Panc1 (cell line): Measurements from ENCODE around the gene PRKCD. TPM values are rescaled to one million over a fixed set of nuclear protein-coding genes. Genes with fewer than 3 reads are reported as not detected.

Experiments
- ATAC-seq: fragments of 200-7000 bp; cut with Tn5 transposase; 2 replicates; pipeline ENCODE4 v1.9.1; 2020; ENCODE audit warnings: mild to moderate bottlenecking, moderate library complexity
- BruUV-seq: library from RNA; stranded (reverse); fragments of 400-500 nt; replicated peaks from 2 replicates; lab custom pipeline; 2021; lab: Mats Ljungman, UMichigan
- CTCF ChIA-PET: fragments of 300-600 bp; sonication (Branson Sonifier 250); formaldehyde crosslinking; loops from one replicate; lab custom pipeline; 2022; ENCODE audit warnings: antibody characterized with exemption; lab: Charles Lee
- POLR2A ChIA-PET: fragments of 300-600 bp; sonication (Branson Sonifier 250); formaldehyde crosslinking; loops from one replicate; lab custom pipeline; 2022; ENCODE audit warnings: antibody characterized with exemption; lab: Charles Lee
- DNase-seq: peaks from one replicate; pipeline ENCODE4 v3.0.0-alpha.2; 2010; ENCODE audit warnings: low read depth, low spot score
- H3K27ac ChIP-seq: 2 replicates; pipeline ENCODE4 v1.5.1; 2011; ENCODE audit warnings: mild to moderate bottlenecking, low read length, inconsistent platforms
- H3K27me3 ChIP-seq: fragments of 200-500 bp; sonication (Bioruptor generic); 2 replicates; pipeline ENCODE4 v1.6.0; 2014; ENCODE audit warnings: low read length, inconsistent platforms; ENCODE audit not compliant: control insufficient read depth, insufficient read depth
- H3K36me3 ChIP-seq: fragments of 200-500 bp; sonication (Bioruptor generic); 2 replicates; pipeline ENCODE4 v1.5.1; 2014; ENCODE audit warnings: inconsistent platforms, mild to moderate bottlenecking, low read length, moderate library complexity; ENCODE audit not compliant: control insufficient read depth, insufficient read depth
- H3K4me1 ChIP-seq: 2 replicates; pipeline ENCODE4 v1.5.1; 2011; ENCODE audit warnings: inconsistent platforms, mild to moderate bottlenecking, low read length, moderate library complexity; ENCODE audit not compliant: control insufficient read depth, insufficient read depth
- H3K4me3 ChIP-seq, 2 experiments: 2 replicates each; pipeline ENCODE4 v1.5.1; 2011 to 2012; ENCODE audit warnings: low read depth in 2 of 2, low read length in 2 of 2, mild to moderate bottlenecking in 2 of 2, inconsistent platforms in 1 of 2, moderate library complexity in 1 of 2
- H3K9me3 ChIP-seq: fragments of 200-500 bp; sonication (Bioruptor generic); 2 replicates; pipeline ENCODE4 v1.5.1; 2014; ENCODE audit warnings: low read depth, mild to moderate bottlenecking, inconsistent platforms, low read length, moderate library complexity; ENCODE audit not compliant: control insufficient read depth, insufficient read depth
- POLR2AphosphoS5 ChIP-seq: IDR thresholded peaks from 2 replicates; pipeline ENCODE4 v1.6.1; 2012; ENCODE audit warnings: mild to moderate bottlenecking, low read depth, low read length, moderate library complexity
- SIN3A ChIP-seq: IDR thresholded peaks from 2 replicates; pipeline ENCODE4 v1.6.1; 2012; ENCODE audit warnings: low read depth, mild to moderate bottlenecking, low read length, moderate library complexity, borderline replicate concordance; ENCODE audit not compliant: insufficient read depth
- TCF7L2 ChIP-seq: IDR thresholded peaks from 2 replicates; pipeline ENCODE4 v1.6.1; 2011; ENCODE audit warnings: mild to moderate bottlenecking, low read depth, low read length, inconsistent platforms
- in situ Hi-C: cut with HindIII; loops from 2 replicates; pipeline ENCODE4 v1.10.0; 2016; ENCODE audit warnings: low sequenced_read_pairs, low pct_unique_long_range_greater_than_20kb
- intact Hi-C: fragments of 100-400 bp; cut with micrococcal nuclease; formaldehyde crosslinking; loops from one replicate; pipeline ENCODE4 v1.10.0; 2022; ENCODE audit not compliant: unreplicated experiment
- total RNA-seq: library from RNA; stranded (reverse); gene quantifications from one replicate; pipeline ENCODE4 v1.2.1, GENCODE V29; 2021; ENCODE audit not compliant: unreplicated experiment
- TF ChIP-seq, protein P1 (sequence below): fragments of 450-650 bp; IDR thresholded peaks from 2 replicates; pipeline ENCODE4 v1.5.1; 2017; ENCODE audit warnings: mild to moderate bottlenecking
- TF ChIP-seq, protein P2 (sequence below), 2 experiments: IDR thresholded peaks; 2 replicates each; pipeline ENCODE4 v1.6.1; 2011 to 2012; ENCODE audit warnings: low read depth in 2 of 2, control low read depth in 1 of 2, low read length in 1 of 2, mild to moderate bottlenecking in 1 of 2, moderate library complexity in 1 of 2; ENCODE audit not compliant: insufficient read depth in 1 of 2

PRKCD gene
- total RNA-seq, 1 experiment from 2014 or later, result 14.0 TPM

DNA sequence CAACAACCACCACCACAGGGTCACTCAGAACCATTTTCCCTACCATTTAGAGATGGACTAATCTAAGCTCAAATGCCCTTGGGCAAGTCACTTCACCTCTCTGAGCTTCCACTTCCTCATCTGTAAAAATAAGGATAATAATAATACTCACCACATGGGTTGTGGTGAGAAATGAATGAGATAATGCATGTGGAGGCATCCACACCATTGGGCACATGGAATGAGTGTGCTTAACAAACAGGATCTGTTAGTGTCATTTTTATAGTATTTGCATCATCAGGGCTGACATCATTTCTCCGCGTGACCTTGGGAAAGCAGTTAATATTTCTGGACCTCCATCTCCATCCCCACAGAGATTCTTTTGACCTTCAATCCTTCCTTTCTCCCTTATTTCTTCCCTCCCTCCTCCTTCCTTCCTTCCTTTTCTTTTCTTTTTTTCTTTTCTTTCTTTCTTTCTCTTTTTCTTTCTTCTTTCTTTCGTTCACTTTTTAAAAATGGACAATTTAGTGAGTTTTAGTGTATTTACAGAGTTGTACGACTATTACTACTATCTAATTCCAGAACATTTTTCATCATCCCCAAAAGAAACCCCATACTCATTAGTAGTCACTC, 23.1 kb upstream of the PRKCD start:
- no peaks in the 10 kb centered on the region for H3K36me3 ChIP-seq
- no peak for DNase-seq
- H3K27me3 ChIP-seq, result no peaks in the 10 kb centered on the region
- POLR2A ChIA-PET, result interaction anchor here (0.6 kb wide), 1 partner anchor 229 kb away, joined by 3 read pairs; no protein-coding TSS in a partner anchor
- CTCF ChIA-PET, result interaction anchor here (0.5 kb wide), 1 partner anchor 11 kb away, joined by 7 read pairs; no protein-coding TSS in a partner anchor
- in situ Hi-C loops, result no loop called here
- H3K4me3 ChIP-seq, result no peak overlapping the region
- no peaks in the 10 kb centered on the region for H3K4me1 ChIP-seq
- H3K9me3 ChIP-seq, result no peaks in the 10 kb centered on the region
- intact Hi-C loops, result no loop called here
- ATAC-seq, result no peak
- BruUV-seq, result no TSS peak
- no peak overlapping the region for H3K27ac ChIP-seq
- TF ChIP-seq, protein P1, sequence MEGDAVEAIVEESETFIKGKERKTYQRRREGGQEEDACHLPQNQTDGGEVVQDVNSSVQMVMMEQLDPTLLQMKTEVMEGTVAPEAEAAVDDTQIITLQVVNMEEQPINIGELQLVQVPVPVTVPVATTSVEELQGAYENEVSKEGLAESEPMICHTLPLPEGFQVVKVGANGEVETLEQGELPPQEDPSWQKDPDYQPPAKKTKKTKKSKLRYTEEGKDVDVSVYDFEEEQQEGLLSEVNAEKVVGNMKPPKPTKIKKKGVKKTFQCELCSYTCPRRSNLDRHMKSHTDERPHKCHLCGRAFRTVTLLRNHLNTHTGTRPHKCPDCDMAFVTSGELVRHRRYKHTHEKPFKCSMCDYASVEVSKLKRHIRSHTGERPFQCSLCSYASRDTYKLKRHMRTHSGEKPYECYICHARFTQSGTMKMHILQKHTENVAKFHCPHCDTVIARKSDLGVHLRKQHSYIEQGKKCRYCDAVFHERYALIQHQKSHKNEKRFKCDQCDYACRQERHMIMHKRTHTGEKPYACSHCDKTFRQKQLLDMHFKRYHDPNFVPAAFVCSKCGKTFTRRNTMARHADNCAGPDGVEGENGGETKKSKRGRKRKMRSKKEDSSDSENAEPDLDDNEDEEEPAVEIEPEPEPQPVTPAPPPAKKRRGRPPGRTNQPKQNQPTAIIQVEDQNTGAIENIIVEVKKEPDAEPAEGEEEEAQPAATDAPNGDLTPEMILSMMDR, result no peak
- TF ChIP-seq POLR2AphosphoS5 (no peak), SIN3A (no peak), TCF7L2 (no peak)
- TF ChIP-seq, protein P2, sequence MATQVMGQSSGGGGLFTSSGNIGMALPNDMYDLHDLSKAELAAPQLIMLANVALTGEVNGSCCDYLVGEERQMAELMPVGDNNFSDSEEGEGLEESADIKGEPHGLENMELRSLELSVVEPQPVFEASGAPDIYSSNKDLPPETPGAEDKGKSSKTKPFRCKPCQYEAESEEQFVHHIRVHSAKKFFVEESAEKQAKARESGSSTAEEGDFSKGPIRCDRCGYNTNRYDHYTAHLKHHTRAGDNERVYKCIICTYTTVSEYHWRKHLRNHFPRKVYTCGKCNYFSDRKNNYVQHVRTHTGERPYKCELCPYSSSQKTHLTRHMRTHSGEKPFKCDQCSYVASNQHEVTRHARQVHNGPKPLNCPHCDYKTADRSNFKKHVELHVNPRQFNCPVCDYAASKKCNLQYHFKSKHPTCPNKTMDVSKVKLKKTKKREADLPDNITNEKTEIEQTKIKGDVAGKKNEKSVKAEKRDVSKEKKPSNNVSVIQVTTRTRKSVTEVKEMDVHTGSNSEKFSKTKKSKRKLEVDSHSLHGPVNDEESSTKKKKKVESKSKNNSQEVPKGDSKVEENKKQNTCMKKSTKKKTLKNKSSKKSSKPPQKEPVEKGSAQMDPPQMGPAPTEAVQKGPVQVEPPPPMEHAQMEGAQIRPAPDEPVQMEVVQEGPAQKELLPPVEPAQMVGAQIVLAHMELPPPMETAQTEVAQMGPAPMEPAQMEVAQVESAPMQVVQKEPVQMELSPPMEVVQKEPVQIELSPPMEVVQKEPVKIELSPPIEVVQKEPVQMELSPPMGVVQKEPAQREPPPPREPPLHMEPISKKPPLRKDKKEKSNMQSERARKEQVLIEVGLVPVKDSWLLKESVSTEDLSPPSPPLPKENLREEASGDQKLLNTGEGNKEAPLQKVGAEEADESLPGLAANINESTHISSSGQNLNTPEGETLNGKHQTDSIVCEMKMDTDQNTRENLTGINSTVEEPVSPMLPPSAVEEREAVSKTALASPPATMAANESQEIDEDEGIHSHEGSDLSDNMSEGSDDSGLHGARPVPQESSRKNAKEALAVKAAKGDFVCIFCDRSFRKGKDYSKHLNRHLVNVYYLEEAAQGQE (IDR thresholded peaks at IDR 0.05; ENCODE audit: insufficient read depth in 1 of 2, low read depth in 2 of 2, low read length in 1 of 2), result no peak

DNA sequence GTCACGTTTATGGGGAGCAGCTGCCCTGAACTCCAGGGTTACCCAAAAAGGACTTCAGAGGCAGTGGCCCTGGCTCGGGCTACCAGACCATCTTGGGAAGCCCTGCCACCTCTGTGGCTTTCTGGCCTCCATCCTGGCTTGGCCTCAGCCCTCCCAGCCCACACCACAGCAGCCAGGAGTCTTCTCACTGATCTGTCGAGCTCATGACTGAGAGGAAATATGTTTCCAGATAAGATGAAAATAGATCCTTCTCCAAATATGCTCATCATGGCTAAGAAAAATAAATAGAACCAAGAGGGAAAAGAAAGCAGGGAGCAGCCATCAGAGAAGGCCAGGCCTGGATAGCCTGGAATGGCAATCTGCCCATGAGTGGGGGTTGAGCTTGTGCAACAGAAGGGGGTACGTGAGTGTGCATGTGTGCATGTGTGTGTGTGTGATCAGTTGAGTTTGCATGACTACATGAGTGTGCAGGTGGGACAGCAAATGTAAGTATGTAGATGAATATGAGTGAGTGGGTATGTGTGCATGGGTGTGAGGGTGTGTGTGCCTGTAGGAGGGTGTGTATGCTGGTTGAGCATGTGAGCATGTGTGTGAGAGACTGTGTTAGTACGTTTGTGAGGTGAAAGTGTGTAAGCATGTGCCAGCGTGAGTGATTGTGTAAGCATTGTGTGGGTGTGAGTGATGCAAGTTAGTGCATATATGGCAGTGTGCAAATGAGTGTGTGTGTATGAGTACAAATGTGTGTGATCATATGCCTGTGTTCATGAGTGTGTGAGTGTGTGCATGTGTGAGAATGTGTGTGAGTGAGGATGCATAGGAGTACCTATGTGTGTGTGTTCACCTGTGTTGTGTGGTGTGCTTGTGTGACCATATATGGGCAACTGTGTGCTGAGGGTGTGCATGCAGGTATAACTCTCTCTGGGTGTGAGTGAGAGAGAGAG, 20.8 kb upstream of the PRKCD start:
- H3K9me3 ChIP-seq, result no peaks in the 10 kb centered on the region
- TF ChIP-seq TCF7L2, result no peak
- no peak for TF ChIP-seq POLR2AphosphoS5
- TF ChIP-seq, protein P2 (IDR thresholded peaks at IDR 0.05; ENCODE audit: insufficient read depth in 1 of 2, low read depth in 2 of 2, low read length in 1 of 2), result no peak
- TF ChIP-seq, protein P1, result no peak
- TF ChIP-seq SIN3A, result no peak
- POLR2A ChIA-PET, result no interaction called here
- ATAC-seq, result no peak
- no peaks in the 10 kb centered on the region for H3K27me3 ChIP-seq
- intact Hi-C loops, result no loop called here
- no peaks in the 10 kb centered on the region for H3K36me3 ChIP-seq
- no peak overlapping the region for H3K4me3 ChIP-seq
- no peak for DNase-seq
- no peaks in the 10 kb centered on the region; the same call in 1 of the 2 replicates for H3K4me1 ChIP-seq
- CTCF ChIA-PET, result no interaction called here
- H3K27ac ChIP-seq, result no peak overlapping the region
- in situ Hi-C loops, result no loop called here
- BruUV-seq, result no TSS peak
